GM23338 (cell line): ENCODE measurements around the gene PSMD13. TPM values are rescaled to one million over a fixed set of nuclear protein-coding genes. Genes with fewer than 3 reads are reported as not detected.

Experiments
- ATAC-seq: fragments of 200-7000 bp; cut with Tn5 transposase; 3 replicates; pipeline ENCODE4 v1.9.1; 2020
- DNase-seq: peaks from one replicate; pipeline ENCODE4 v3.0.0-alpha.2; 2015; ENCODE audit warnings: low spot score
- H2AFZ ChIP-seq: fragments of 200-600 bp; sonication (generic); 2 replicates; pipeline ENCODE4 v1.8.0; 2016; ENCODE audit warnings: antibody characterized with exemption, mild to moderate bottlenecking, moderate library complexity
- H3F3A ChIP-seq: fragments of 200-600 bp; sonication (generic); replicated peaks from 2 replicates; pipeline ENCODE4 v1.8.0; 2017; ENCODE audit warnings: antibody characterized with exemption, mixed run types, low read depth
- H3K27ac ChIP-seq: fragments of 200-600 bp; sonication (generic); 2 replicates; pipeline ENCODE4 v1.6.1; 2016; ENCODE audit warnings: low read depth
- H3K27me3 ChIP-seq: fragments of 200-600 bp; sonication (generic); 2 replicates; pipeline ENCODE4 v1.8.0; 2016; ENCODE audit warnings: mild to moderate bottlenecking, mixed run types, moderate library complexity; ENCODE audit not compliant: insufficient read depth
- H3K36me3 ChIP-seq: fragments of 200-600 bp; sonication (generic); 2 replicates; pipeline ENCODE4 v1.8.0; 2016; ENCODE audit warnings: mild to moderate bottlenecking; ENCODE audit not compliant: insufficient read depth
- H3K4me1 ChIP-seq: fragments of 200-600 bp; sonication (generic); 2 replicates; pipeline ENCODE4 v1.8.0; 2016; ENCODE audit warnings: mild to moderate bottlenecking, moderate library complexity; ENCODE audit not compliant: insufficient read depth
- H3K4me2 ChIP-seq: fragments of 200-600 bp; sonication (generic); 2 replicates; pipeline ENCODE4 v1.7.1; 2017; ENCODE audit warnings: mixed run types
- H3K4me3 ChIP-seq: fragments of 200-600 bp; sonication (generic); 2 replicates; pipeline ENCODE4 v1.6.1; 2016; ENCODE audit warnings: mixed run types
- H3K79me2 ChIP-seq: fragments of 200-600 bp; sonication (generic); replicated peaks from 2 replicates; pipeline ENCODE4 v1.8.0; 2017; ENCODE audit warnings: mild to moderate bottlenecking; ENCODE audit not compliant: insufficient read depth
- H3K9me2 ChIP-seq: fragments of 200-600 bp; sonication (generic); 2 replicates; pipeline ENCODE4 v1.8.0; 2017; ENCODE audit not compliant: insufficient read depth
- H4K20me1 ChIP-seq: fragments of 200-600 bp; sonication (generic); replicated peaks from 2 replicates; pipeline ENCODE4 v1.8.0; 2017; ENCODE audit warnings: mild to moderate bottlenecking; ENCODE audit not compliant: insufficient read depth
- H3K27ac Mint-ChIP-seq: 2 replicates; pipeline ENCODE4 v1.8.0; 2020; ENCODE audit warnings: inconsistent platforms, mild to moderate bottlenecking, moderate library complexity, mixed read lengths
- H3K27me3 Mint-ChIP-seq: 3 replicates; pipeline ENCODE4 v1.8.0; 2022; ENCODE audit warnings: low read depth, mild to moderate bottlenecking, moderate library complexity, mixed read lengths, inconsistent platforms; ENCODE audit not compliant: insufficient read depth, poor library complexity
- H3K36me3 Mint-ChIP-seq: 3 replicates; pipeline ENCODE4 v1.8.0; 2021; ENCODE audit warnings: low read depth, mild to moderate bottlenecking, inconsistent platforms, moderate library complexity, mixed read lengths
- H3K4me1 Mint-ChIP-seq: 3 replicates; pipeline ENCODE4 v1.8.0; 2020; ENCODE audit warnings: mild to moderate bottlenecking, inconsistent platforms, mixed read lengths
- H3K4me3 Mint-ChIP-seq: 3 replicates; pipeline ENCODE4 v1.8.0; 2021; ENCODE audit warnings: moderate library complexity, mild to moderate bottlenecking, inconsistent platforms, mixed read lengths
- H3K9me3 Mint-ChIP-seq: 3 replicates; pipeline ENCODE4 v1.8.0; 2020; ENCODE audit warnings: moderate library complexity, mild to moderate bottlenecking, inconsistent platforms, mixed read lengths
- CREB1 ChIP-seq: fragments of 250-450 bp; sonication (Bioruptor Pico); IDR thresholded peaks from 2 replicates; pipeline ENCODE4 v1.5.0; 2020; ENCODE audit warnings: low read depth, mild to moderate bottlenecking, moderate library complexity
- EZH2phosphoT487 ChIP-seq: fragments of 200-600 bp; sonication (generic); IDR thresholded peaks from one replicate; pipeline ENCODE4 v1.8.1; 2018; ENCODE audit warnings: antibody characterized with exemption; ENCODE audit not compliant: unreplicated experiment
- POLR2AphosphoS5 ChIP-seq: IDR thresholded peaks from 2 replicates; pipeline ENCODE4 v1.6.1; 2016; ENCODE audit warnings: antibody characterized with exemption, low read depth
- STAT1 ChIP-seq: IDR thresholded peaks from one replicate; pipeline ENCODE4 v1.6.1; 2016; ENCODE audit warnings: antibody characterized with exemption; ENCODE audit not compliant: unreplicated experiment
- ZNF462 ChIP-seq: fragments of 250-450 bp; sonication (Bioruptor Pico); IDR thresholded peaks from 2 replicates; pipeline ENCODE4 v1.5.0; 2020; ENCODE audit warnings: mild to moderate bottlenecking, moderate library complexity
- polyA plus RNA-seq: library from polyadenylated mRNA; unstranded; fragments of >200 nt; fragmentation: Nextera tagmentation; extraction: Ambion mirVana; gene quantifications from 2 replicates; pipeline ENCODE4 v1.2.1, GENCODE V29; 2016
- total RNA-seq: library from RNA; depleted of rRNA; stranded (reverse); fragments of >200 nt; shearing (Covaris generic); gene quantifications from 2 replicates; pipeline ENCODE4 v1.2.3, GENCODE V29; 2014

The PSMD13 gene
- total and polyA plus RNA-seq, 2 experiments from 2014 or later, result 111 to 114 TPM

GRCh38 chr11:208181-208916 lies 28.4 kb upstream of the PSMD13 start:
- H3K4me1 Mint-ChIP-seq, result peaks cover 8% of the 10 kb centered on the region; the same call in 2 of the 3 replicates
- no peaks in the 10 kb centered on the region for H3K9me2 ChIP-seq
- peak overlapping the region; percentile 99 for H3K27ac Mint-ChIP-seq
- no peaks in the 10 kb centered on the region; the same call in 2 of the 3 replicates for H3K9me3 Mint-ChIP-seq
- ATAC-seq (peak; percentile 76), DNase-seq (peak; percentile 90)
- H3K27ac ChIP-seq, result peak overlapping the region; percentile 99
- peaks cover 12% of the 10 kb centered on the region; the same call in 1 of the 2 replicates for H3K4me1 ChIP-seq
- peaks cover 13% of the 10 kb centered on the region for H3F3A ChIP-seq
- peaks cover 55% of the 10 kb centered on the region for H3K36me3 Mint-ChIP-seq
- peaks cover 5% of the 10 kb centered on the region for H3K36me3 ChIP-seq
- H3K79me2 ChIP-seq, result peaks cover 27% of the 10 kb centered on the region
- 0 out of 2 replicates have a peak overlapping the region, but pooled peaks have one; percentile 86 for H2AFZ ChIP-seq
- H3K4me3 ChIP-seq, result peak overlapping the region; percentile 96
- peaks cover 17% of the 10 kb centered on the region for H3K27me3 Mint-ChIP-seq
- H3K27me3 ChIP-seq, result no peaks in the 10 kb centered on the region
- peak overlapping the region; percentile 99 for H3K4me3 Mint-ChIP-seq
- peak overlapping the region; percentile 100 for H3K4me2 ChIP-seq
- 0 out of 2 replicates have a peak, but pooled peaks have one; percentile 17 for TF ChIP-seq CREB1 (CRISPR knock-in tag)
- peak; percentile 71; the same call in 1 of the 2 replicates for TF ChIP-seq POLR2AphosphoS5
- TF ChIP-seq STAT1, result no peak
- no peak for TF ChIP-seq ZNF462 (CRISPR knock-in tag)
- H4K20me1 ChIP-seq, result peaks cover 4% of the 10 kb centered on the region

- H3F3A ChIP-seq, result peaks cover 13% of the 10 kb centered on the region
- no peak overlapping the region for H3K27ac ChIP-seq
- peak overlapping the region; percentile 96 for H3K4me3 ChIP-seq
- H3K79me2 ChIP-seq, result peaks cover 27% of the 10 kb centered on the region
- H3K27me3 Mint-ChIP-seq, result peaks cover 15% of the 10 kb centered on the region
- no peaks in the 10 kb centered on the region; the same call in 2 of the 3 replicates for H3K9me3 Mint-ChIP-seq
- peak overlapping the region; percentile 100 for H3K4me2 ChIP-seq
- H3K27me3 ChIP-seq, result no peaks in the 10 kb centered on the region
- H3K27ac Mint-ChIP-seq, result no peak overlapping the region
- H3K4me3 Mint-ChIP-seq, result peak overlapping the region; percentile 99
- H3K36me3 ChIP-seq, result peaks cover 5% of the 10 kb centered on the region
- H4K20me1 ChIP-seq, result peaks cover 4% of the 10 kb centered on the region
- H3K36me3 Mint-ChIP-seq, result peaks cover 58% of the 10 kb centered on the region
- H3K4me1 ChIP-seq, result peaks cover 12% of the 10 kb centered on the region; the same call in 1 of the 2 replicates
- TF ChIP-seq EZH2phosphoT487, result no peak
- DNase-seq, result no peak
- peaks cover 8% of the 10 kb centered on the region; the same call in 2 of the 3 replicates for H3K4me1 Mint-ChIP-seq
- no peak overlapping the region for H2AFZ ChIP-seq
- no peaks in the 10 kb centered on the region for H3K9me2 ChIP-seq
- peak; percentile 2 for ATAC-seq
Measured at GRCh38 chr11:208917-209260, 27.9 kb upstream of the PSMD13 start.
